ENCODE measurements around the gene TRABD.

- TF ChIP-seq, protein P1, sequence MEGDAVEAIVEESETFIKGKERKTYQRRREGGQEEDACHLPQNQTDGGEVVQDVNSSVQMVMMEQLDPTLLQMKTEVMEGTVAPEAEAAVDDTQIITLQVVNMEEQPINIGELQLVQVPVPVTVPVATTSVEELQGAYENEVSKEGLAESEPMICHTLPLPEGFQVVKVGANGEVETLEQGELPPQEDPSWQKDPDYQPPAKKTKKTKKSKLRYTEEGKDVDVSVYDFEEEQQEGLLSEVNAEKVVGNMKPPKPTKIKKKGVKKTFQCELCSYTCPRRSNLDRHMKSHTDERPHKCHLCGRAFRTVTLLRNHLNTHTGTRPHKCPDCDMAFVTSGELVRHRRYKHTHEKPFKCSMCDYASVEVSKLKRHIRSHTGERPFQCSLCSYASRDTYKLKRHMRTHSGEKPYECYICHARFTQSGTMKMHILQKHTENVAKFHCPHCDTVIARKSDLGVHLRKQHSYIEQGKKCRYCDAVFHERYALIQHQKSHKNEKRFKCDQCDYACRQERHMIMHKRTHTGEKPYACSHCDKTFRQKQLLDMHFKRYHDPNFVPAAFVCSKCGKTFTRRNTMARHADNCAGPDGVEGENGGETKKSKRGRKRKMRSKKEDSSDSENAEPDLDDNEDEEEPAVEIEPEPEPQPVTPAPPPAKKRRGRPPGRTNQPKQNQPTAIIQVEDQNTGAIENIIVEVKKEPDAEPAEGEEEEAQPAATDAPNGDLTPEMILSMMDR (IDR thresholded peaks at IDR 0.05), result no peak
- no peak for TF ChIP-seq POLR2A (IDR thresholded peaks at IDR 0.05)
Measured at GRCh38 chr22:50161508-50162390, 24.0 kb upstream of the TRABD start.

Measured in breast epithelium (tissue), 3 donors.